ENCODE results near the gene ARHGEF10L.

DNA sequence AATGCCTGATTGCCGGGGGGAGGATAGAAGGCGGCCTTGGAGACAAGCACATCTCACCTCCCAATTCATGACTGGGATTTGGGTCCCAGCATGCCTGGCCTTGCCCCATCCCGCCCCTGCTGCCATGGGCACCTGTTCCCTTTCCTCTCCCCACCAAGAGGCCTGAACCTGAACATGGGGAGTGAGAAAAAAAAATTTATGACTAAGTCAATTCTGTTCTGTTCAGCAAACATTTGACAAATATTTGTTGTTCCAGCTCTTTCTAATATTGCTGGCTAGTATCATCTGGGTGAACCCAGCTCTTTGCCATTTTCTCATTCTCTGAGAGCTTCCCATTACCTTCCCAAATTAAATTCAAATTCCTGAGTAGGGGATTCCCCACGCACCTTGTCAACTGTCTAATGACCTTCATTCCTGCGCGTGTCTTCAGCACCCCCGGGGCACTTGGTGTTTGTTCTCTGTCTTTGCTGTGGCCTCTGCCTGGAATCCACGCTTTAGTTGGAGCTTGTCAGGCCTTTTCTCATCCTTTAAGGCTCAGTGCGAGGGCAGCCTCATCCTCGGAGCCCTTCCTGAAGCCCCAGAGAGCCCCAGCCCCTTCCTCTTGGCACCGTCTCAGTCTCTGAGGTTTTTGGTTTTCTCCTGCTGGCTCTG is 42.8 kb downstream of the ARHGEF10L start:
- TF ChIP-seq, protein P1, sequence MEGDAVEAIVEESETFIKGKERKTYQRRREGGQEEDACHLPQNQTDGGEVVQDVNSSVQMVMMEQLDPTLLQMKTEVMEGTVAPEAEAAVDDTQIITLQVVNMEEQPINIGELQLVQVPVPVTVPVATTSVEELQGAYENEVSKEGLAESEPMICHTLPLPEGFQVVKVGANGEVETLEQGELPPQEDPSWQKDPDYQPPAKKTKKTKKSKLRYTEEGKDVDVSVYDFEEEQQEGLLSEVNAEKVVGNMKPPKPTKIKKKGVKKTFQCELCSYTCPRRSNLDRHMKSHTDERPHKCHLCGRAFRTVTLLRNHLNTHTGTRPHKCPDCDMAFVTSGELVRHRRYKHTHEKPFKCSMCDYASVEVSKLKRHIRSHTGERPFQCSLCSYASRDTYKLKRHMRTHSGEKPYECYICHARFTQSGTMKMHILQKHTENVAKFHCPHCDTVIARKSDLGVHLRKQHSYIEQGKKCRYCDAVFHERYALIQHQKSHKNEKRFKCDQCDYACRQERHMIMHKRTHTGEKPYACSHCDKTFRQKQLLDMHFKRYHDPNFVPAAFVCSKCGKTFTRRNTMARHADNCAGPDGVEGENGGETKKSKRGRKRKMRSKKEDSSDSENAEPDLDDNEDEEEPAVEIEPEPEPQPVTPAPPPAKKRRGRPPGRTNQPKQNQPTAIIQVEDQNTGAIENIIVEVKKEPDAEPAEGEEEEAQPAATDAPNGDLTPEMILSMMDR (IDR thresholded peaks at IDR 0.05), result no peak
- TF ChIP-seq EZH2 (IDR thresholded peaks at IDR 0.05), result no peak

Measured in neural progenitor cell (in vitro differentiated cells).